ENCODE measurements around the gene RBMS2. TPM values are rescaled to one million over a fixed set of nuclear protein-coding genes. Genes with fewer than 3 reads are reported as not detected.

The RBMS2 gene
- total RNA-seq, 1 donor from 2014 or later = 20.6 TPM

DNA sequence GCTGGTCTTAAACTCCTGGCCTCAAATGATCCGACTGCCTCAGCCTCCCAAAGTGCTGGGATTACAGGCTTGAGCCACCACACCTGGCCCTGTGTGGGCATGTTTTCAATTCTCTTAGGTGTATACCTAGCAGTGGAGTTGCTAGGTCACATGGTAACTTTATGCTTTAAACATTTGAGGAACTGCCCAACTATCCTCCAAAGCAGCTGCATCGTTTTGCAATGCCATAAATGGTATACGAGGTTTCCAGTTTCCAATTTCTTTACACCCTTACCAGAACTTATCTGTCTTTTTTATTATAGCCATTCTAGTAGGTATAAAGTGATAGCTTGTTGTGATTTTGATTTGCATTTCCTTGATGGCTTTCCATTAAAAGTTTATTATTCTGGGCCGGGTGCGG, 25.1 kb downstream of the RBMS2 start:
- H3K4me1 ChIP-seq = peaks cover 5% of the 10 kb centered on the region
- DNase-seq (ENCODE audit: extremely low spot score in 2 of 2) = no peak
- no peaks in the 10 kb centered on the region for H3K9me3 ChIP-seq
- no peak overlapping the region for H3K27ac ChIP-seq
- no peaks in the 10 kb centered on the region for H3K36me3 ChIP-seq
- intact Hi-C loops (cut with DNase I) = no loop called here
- H3K4me3 ChIP-seq = no peak overlapping the region
- H3K27me3 ChIP-seq = no peaks in the 10 kb centered on the region
- TF ChIP-seq POLR2AphosphoS5 (IDR thresholded peaks at IDR 0.05; ENCODE audit: insufficient read depth in 1 of 2, low read depth in 1 of 2) (no peak), CTCF (IDR thresholded peaks at IDR 0.05) (no peak), POLR2A (IDR thresholded peaks at IDR 0.05) (no peak)

GRCh38 chr12:56551070-56551469, 29.4 kb downstream of the RBMS2 start:
- H3K4me3 ChIP-seq = no peak overlapping the region
- no peaks in the 10 kb centered on the region for H3K36me3 ChIP-seq
- DNase-seq (ENCODE audit: extremely low spot score in 2 of 2) = no peak
- H3K27ac ChIP-seq = no peak overlapping the region
- intact Hi-C loops (cut with DNase I) = no loop called here
- H3K9me3 ChIP-seq = no peaks in the 10 kb centered on the region
- H3K4me1 ChIP-seq = no peaks in the 10 kb centered on the region
- no peaks in the 10 kb centered on the region for H3K27me3 ChIP-seq
- TF ChIP-seq POLR2A (IDR thresholded peaks at IDR 0.05) = no peak
- no peak for TF ChIP-seq CTCF (IDR thresholded peaks at IDR 0.05)
- TF ChIP-seq POLR2AphosphoS5 (IDR thresholded peaks at IDR 0.05; ENCODE audit: insufficient read depth in 1 of 2, low read depth in 1 of 2) = no peak

DNA sequence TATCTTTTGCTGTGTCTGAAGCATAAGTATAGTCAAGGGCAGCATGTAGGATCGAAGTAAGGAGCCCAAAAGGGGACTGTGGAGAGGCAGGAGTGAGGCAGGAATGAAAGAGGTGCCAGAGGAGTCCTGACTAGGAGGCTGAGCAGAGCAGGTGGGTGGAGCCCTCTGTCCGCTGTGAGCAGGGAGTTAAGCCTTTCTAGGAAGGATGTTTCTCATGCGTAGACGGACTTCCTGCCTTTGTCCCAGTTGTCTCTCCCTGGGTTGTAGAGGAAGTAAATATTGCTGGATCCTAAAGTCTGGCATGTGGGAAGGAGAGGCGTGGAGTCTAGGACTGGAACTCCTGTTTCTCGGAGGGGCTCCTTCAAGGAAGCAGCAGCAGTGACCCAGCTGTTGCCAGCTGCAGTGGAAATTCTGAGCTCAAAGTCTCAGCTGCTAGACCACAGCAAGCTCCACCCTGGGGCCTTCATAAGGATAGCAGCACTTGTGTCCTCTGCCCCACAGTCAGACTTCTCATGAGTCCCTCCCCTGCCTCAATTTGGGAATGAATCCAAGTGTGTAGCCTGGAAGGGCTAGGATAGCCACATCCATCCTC, 44.0 kb downstream of the RBMS2 start:
- intact Hi-C loops (cut with DNase I) = no loop called here
- H3K4me3 ChIP-seq = no peak overlapping the region
- H3K27ac ChIP-seq = peak overlapping the region; percentile 71
- H3K9me3 ChIP-seq = no peaks in the 10 kb centered on the region
- H3K27me3 ChIP-seq = no peaks in the 10 kb centered on the region
- peak in 1 of 2 donors; percentile 97 for DNase-seq (ENCODE audit: extremely low spot score in 2 of 2)
- peaks cover 29% of the 10 kb centered on the region for H3K4me1 ChIP-seq
- peak; percentile 74 to 90 for TF ChIP-seq POLR2AphosphoS5 (IDR thresholded peaks at IDR 0.05; ENCODE audit: insufficient read depth in 1 of 2, low read depth in 1 of 2)
- no peak for TF ChIP-seq CTCF (IDR thresholded peaks at IDR 0.05)
- TF ChIP-seq POLR2A (IDR thresholded peaks at IDR 0.05) = peak in 1 of 2 donors; percentile 7
- peaks cover 0 to 19% of the 10 kb centered on the region in 2 donors for H3K36me3 ChIP-seq

GRCh38 chr12:56568146-56568545, 46.5 kb downstream of the RBMS2 start:
- no peak for TF ChIP-seq POLR2AphosphoS5 (IDR thresholded peaks at IDR 0.05; ENCODE audit: insufficient read depth in 1 of 2, low read depth in 1 of 2)
- TF ChIP-seq POLR2A (IDR thresholded peaks at IDR 0.05) = no peak
- TF ChIP-seq CTCF (IDR thresholded peaks at IDR 0.05) = no peak
- Histone ChIP-seq H3K27ac (peak overlapping the region; percentile 9), H3K4me1 (peaks cover 30% of the 10 kb centered on the region), H3K9me3 (no peaks in the 10 kb centered on the region), H3K27me3 (no peaks in the 10 kb centered on the region), H3K36me3 (peaks cover 0 to 10% of the 10 kb centered on the region in 2 donors), H3K4me3 (no peak overlapping the region)
- DNase-seq (ENCODE audit: extremely low spot score in 2 of 2) = no peak
- intact Hi-C loops (cut with DNase I) = no loop called here

DNA sequence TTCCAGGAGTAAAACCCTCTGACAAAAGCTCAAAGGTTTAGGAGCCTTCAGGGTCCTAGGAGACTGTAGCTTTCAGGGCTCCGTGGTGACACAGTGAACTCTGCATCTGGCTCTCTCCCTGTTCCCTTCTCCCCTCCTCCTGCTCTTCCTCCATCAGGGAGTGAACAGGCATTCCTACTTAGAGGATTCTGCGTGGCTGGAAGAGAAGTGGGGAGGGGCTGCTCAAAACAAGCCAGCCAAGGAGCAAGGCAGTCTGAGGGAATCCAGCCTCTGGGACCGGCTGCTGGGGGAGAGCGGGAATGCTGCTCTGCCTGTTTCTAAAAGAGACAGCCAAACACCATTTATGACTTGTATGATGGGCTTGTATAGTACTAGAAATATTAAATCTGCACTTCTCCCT, 49.5 kb downstream of the RBMS2 start:
- intact Hi-C loops (cut with DNase I) = loop anchor here (5.0 kb wide), 1 partner anchor 59 kb away; no protein-coding TSS in a partner anchor
- Histone ChIP-seq H3K4me3 (no peak overlapping the region), H3K27me3 (no peaks in the 10 kb centered on the region), H3K9me3 (no peaks in the 10 kb centered on the region), H3K36me3 (peaks cover 0 to 4% of the 10 kb centered on the region in 2 donors), H3K4me1 (peaks cover 24% of the 10 kb centered on the region), H3K27ac (peak overlapping the region; percentile 79)
- TF ChIP-seq CTCF (IDR thresholded peaks at IDR 0.05) = no peak
- TF ChIP-seq POLR2A (IDR thresholded peaks at IDR 0.05) = no peak
- TF ChIP-seq POLR2AphosphoS5 (IDR thresholded peaks at IDR 0.05; ENCODE audit: insufficient read depth in 1 of 2, low read depth in 1 of 2) = no peak
- DNase-seq (ENCODE audit: extremely low spot score in 2 of 2) = no peak

Data from vagina (tissue), 2 donors.